GM18873 (cell line): ENCODE data around the gene DNHD1.

Source experiments
- ATAC-seq: cut with Tn5 transposase; IDR thresholded peaks from one replicate; pipeline ENCODE4 v1.9.1; 2021; ENCODE audit warnings: mild to moderate bottlenecking, moderate library complexity, moderate number of reproducible peaks; ENCODE audit not compliant: unreplicated experiment, low FRiP score

Gene DNHD1

GRCh38 chr11:6526411-6527135, 29.5 kb downstream of the DNHD1 start:
- no peak for ATAC-seq

DNA sequence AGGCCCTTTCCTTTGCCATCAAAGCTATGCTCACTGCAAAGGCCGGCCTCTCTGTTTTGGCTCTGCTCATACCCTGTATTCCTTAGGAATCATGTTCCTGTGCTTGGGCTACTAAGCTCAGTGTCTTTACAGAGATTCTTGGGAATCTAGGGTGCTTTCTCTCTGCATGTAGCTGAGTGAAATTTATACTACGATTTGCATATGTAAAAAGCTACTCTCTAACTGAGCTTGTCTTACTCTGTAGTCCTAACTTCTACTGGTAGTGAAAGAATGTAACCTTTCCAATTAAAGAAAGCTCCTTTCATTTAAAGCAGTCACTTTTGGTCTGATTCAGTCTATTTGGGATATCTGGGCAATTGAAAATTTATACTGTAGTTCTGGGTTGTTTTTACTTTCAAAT, 32.2 kb downstream of the DNHD1 start:
- no peak for ATAC-seq

- no peak for ATAC-seq
Measured at GRCh38 chr11:6530848-6531247, 33.8 kb downstream of the DNHD1 start.

GRCh38 chr11:6531267-6531752, 34.2 kb downstream of the DNHD1 start:
- ATAC-seq: no peak

DNA sequence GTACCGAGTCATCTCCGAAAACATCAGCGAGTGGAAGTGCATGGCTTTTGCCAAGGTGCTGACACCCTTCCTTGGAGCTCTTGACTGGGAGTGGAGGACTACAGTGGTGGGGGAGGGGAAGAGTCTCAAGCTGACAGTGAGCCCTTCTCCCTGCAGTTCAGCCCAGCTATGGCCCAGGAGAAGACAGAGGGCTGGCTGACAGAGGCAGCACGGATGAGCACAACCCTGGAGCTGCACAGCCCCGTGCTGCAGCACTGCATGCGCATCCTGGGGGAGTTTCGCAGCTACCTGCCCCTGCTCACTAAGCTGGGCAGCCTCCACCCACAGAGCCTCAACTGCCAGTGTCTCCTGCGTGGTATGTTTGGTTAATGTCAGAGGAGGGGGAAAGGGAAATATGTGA, 41.4 kb downstream of the DNHD1 start:
- ATAC-seq: no peak

GRCh38 chr11:6538945-6539344, 41.9 kb downstream of the DNHD1 start:
- ATAC-seq: no peak

- no peak for ATAC-seq
Measured at GRCh38 chr11:6539748-6540268, 42.7 kb downstream of the DNHD1 start.

GRCh38 chr11:6541356-6541755, 44.3 kb downstream of the DNHD1 start:
- ATAC-seq: no peak

GRCh38 chr11:6542727-6543126, 45.6 kb downstream of the DNHD1 start:
- ATAC-seq: no peak

DNA sequence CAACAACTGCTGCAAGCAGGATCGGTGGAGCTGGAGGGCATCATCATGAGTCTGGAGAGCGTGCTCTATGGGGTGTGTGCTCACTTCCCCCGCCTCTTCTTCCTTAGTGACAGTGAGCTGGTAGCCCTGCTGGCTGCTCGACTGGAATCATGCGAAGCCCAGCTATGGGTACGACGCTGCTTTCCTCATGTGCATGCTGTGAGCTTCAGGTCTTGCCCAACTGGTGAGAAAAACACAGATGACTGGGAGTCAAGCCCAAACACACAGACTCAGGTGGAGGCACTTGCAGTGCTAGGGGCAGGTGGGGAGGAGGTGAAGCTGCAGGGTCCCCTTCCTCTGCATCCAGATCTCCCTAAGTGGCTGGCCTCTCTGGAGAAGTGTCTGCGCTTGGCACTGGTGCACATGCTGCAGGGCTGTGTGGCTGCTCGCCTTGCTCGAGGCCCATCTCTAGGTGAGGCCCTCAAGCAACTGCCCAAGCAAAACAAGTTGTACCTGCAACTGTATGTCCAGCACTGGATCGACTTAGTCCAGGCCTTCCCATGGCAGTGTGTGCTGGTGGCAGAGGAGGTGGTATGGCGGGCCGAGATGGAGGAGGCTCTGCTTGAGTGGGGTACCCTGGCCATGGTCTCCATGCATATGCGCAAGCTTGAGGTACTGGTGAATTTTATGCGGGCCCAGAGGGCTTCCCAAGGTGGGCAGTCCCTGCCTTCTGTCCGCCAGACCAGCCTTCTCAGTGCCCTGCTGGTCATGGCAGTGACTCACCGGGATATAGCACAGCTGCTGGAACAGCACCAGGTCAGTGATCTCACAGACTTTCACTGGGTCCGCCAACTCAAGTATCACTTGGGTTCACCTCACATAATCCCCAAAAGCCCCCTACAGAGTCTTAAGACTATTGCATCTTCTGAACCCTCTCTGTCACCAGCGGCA, 48.1 kb downstream of the DNHD1 start:
- no peak for ATAC-seq

GRCh38 chr11:6545917-6546605, 49.0 kb downstream of the DNHD1 start:
- ATAC-seq: no peak

GRCh38 chr11:6546735-6547134, 49.7 kb downstream of the DNHD1 start:
- ATAC-seq: no peak

GRCh38 chr11:6547177-6547576, 50.1 kb downstream of the DNHD1 start:
- ATAC-seq: no peak

- no peak for ATAC-seq
Measured at GRCh38 chr11:6548121-6548520, 51.0 kb downstream of the DNHD1 start.

- ATAC-seq: no peak
Measured at GRCh38 chr11:6548641-6549040, 51.6 kb downstream of the DNHD1 start.

DNA sequence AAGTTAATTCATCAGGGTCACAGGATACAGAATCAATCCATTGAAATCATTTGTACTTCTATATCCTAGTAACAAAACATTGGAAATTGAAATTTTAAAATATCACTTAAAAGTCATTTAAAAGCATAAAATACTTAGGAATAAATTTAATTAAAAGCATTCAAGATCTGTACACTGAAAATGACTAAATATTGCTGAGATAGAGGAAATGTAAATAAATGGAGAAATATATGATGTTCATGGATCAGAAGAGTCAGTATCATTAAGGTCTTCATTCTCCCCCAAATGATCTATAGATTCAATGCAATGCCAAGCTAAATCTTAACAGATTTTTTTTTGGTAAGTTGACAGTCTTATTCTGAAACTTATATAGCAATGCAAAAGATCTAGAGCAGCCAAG, 56.6 kb downstream of the DNHD1 start:
- no peak for ATAC-seq

DNA sequence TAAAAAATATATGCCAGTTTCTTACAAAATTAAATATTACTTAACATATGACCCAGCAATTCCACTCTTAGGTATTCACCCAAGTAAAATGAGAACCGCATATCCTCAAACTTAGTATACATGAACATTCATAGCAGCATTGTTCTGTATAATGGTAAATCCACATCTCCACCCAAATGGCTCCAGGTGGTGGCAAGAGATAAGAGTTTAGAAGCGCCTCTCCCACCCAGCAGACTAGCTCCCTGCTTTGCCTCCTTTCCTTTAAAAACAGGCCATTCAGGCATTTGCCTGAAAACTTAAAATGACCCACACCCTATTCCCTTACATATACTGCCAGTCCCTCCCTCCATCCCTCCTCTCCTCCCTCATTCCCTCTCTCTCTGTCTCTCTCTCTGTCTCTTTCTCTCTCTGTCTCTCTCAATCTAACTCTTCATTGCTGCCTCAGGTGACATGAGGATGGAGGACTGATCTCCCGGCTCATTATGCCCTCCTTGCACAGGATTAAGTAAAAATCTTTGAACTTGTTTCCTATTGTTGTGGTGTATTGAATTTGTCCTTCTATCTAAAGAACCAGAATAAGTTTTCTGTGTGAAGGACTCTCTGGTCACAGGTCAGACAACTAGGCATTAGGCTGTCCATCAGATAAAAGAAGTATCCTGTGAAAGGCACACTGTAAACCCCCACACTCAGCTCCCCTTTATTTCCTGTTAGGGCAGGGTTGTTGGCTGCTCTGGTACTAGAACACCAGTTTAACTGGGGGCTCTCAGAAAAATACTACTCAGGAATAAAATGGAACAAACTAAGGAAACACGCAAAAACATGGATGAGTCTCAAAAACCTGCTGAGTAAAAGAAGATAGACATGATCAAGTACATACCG, 58.0 kb downstream of the DNHD1 start:
- ATAC-seq: no peak

DNA sequence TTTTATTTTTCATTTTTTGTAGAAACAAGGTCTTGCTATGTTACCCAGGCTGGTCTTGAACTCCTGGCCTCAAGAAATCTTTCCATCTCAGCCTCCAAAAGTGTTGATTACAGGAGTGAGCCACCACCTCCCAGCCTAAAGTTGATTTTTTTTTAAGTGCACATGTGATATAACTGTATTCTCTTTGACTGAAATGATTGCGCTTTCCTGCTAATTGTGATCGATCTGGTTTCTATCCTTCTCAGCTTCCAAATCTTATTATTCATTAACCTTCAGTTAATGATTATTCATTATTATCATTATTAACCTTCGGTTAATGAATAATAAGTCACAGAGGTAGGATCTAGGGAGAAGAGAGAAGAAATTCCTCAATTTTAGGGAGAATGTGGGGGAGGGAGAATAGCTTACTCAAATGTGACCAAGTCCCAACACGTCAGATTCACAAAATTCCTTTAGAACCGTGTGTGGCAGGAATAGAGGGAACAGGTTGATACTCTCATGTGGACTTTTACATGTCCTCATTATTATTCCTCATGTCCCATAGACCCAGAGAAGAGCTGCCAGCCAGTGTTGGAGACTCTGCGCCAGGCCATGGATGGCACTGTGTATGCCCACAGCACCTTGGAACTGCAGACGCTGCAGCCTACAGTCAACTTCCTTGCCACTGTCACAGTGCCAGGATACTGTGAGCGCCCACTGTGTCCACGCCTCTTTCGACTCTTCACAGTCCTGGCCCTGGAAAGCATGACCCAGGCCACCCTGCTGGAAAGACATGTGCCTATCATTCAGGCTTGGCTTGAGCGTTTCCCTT, 59.3 kb downstream of the DNHD1 start:
- no peak for ATAC-seq

GRCh38 chr11:6557063-6557462, 60.0 kb downstream of the DNHD1 start:
- ATAC-seq: no peak
